PC-9 (cell line): ENCODE data around the gene BRIP1.

Source experiments
- EZH2 ChIP-seq: fragments of 200-600 bp; sonication (generic); IDR thresholded peaks from 2 replicates; pipeline ENCODE4 v1.8.0; 2017; ENCODE audit warnings: antibody characterized with exemption, low read depth
- TF ChIP-seq, protein P1 (sequence below): fragments of 200-600 bp; sonication (generic); conservative IDR thresholded peaks from 2 replicates; pipeline ENCODE4 v1.6.1; 2017; ENCODE audit warnings: mixed run types, antibody characterized with exemption, mild to moderate bottlenecking, moderate library complexity

DNA sequence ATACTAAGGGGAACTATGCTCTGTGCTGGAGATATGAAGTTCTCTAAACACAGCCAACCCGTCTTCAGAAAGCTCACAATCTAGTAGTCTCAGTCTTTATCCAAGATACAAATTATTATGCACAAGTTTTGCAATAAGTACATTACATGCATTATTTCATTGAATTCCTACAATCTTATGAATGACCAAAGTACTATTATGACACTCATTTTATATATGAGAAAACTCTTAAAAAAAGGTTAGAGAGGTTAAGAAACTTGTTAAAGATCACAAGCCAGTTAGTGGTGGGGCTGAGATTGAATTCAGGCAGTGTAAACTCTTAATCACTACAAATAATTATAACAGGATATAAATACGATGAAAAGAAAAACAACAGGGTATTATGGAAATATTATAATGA is 4.7 kb upstream of the BRIP1 start:
- TF ChIP-seq, protein P1, sequence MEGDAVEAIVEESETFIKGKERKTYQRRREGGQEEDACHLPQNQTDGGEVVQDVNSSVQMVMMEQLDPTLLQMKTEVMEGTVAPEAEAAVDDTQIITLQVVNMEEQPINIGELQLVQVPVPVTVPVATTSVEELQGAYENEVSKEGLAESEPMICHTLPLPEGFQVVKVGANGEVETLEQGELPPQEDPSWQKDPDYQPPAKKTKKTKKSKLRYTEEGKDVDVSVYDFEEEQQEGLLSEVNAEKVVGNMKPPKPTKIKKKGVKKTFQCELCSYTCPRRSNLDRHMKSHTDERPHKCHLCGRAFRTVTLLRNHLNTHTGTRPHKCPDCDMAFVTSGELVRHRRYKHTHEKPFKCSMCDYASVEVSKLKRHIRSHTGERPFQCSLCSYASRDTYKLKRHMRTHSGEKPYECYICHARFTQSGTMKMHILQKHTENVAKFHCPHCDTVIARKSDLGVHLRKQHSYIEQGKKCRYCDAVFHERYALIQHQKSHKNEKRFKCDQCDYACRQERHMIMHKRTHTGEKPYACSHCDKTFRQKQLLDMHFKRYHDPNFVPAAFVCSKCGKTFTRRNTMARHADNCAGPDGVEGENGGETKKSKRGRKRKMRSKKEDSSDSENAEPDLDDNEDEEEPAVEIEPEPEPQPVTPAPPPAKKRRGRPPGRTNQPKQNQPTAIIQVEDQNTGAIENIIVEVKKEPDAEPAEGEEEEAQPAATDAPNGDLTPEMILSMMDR: no peak
- no peak for TF ChIP-seq EZH2
